Fibroblast of lung (primary cell): ENCODE results near the gene TTC19. TPM values are rescaled to one million over a fixed set of nuclear protein-coding genes. Genes with fewer than 3 reads are reported as not detected.

ENCODE experiments used
- DNase-seq, 2 donors: peaks; one replicate each; pipeline versions ENCODE4 v3.0.0 to v3.0.0-alpha.2; 2010; ENCODE audit warnings: low read depth in 2 of 2
- H2AFZ ChIP-seq: 2 replicates; pipeline ENCODE4 v1.5.1; 2012; ENCODE audit warnings: low read length, control low read depth, inconsistent platforms
- H3K27ac ChIP-seq: 2 replicates; pipeline ENCODE4 v1.5.1; 2011; ENCODE audit warnings: low read length, control low read depth; ENCODE audit not compliant: insufficient read depth
- H3K27me3 ChIP-seq: 2 replicates; pipeline ENCODE4 v1.5.1; 2011; ENCODE audit warnings: mild to moderate bottlenecking, low read length; ENCODE audit not compliant: control insufficient read depth, insufficient read depth
- H3K36me3 ChIP-seq: 2 replicates; pipeline ENCODE4 v1.5.1; 2011; ENCODE audit warnings: low read length; ENCODE audit not compliant: control insufficient read depth, insufficient read depth
- H3K4me1 ChIP-seq: 2 replicates; pipeline ENCODE4 v1.5.1; 2011; ENCODE audit warnings: low read length; ENCODE audit not compliant: control insufficient read depth, insufficient read depth; ENCODE audit errors: extremely low read depth
- H3K4me2 ChIP-seq: 2 replicates; pipeline ENCODE4 v1.5.1; 2011; ENCODE audit warnings: low read length, control low read depth; ENCODE audit not compliant: insufficient read depth; ENCODE audit errors: extremely low read depth
- H3K4me3 ChIP-seq, 4 experiments: fragments of 200-600 bp in 1 of 4; sonication (generic) in 1 of 4; replicated peaks in 1 of 4; 2 replicates each; pipeline ENCODE4 v1.5.1; 2011 to 2016; ENCODE audit warnings: low read length in 4 of 4, low read depth in 3 of 4, mild to moderate bottlenecking in 3 of 4, control low read depth in 2 of 4, inconsistent platforms in 1 of 4, mixed read lengths in 1 of 4; ENCODE audit not compliant: insufficient read depth in 1 of 4; ENCODE audit errors: control extremely low read depth in 1 of 4
- H3K79me2 ChIP-seq: 2 replicates; pipeline ENCODE4 v1.5.1; 2012; ENCODE audit warnings: mild to moderate bottlenecking, low read length, inconsistent platforms; ENCODE audit not compliant: control insufficient read depth, insufficient read depth
- H3K9ac ChIP-seq: 2 replicates; pipeline ENCODE4 v1.5.1; 2011; ENCODE audit warnings: mild to moderate bottlenecking, low read length, control low read depth; ENCODE audit not compliant: insufficient read depth
- H3K9me3 ChIP-seq: 2 replicates; pipeline ENCODE4 v1.5.1; 2012; ENCODE audit warnings: low read depth, low read length; ENCODE audit not compliant: control insufficient read depth, insufficient read depth
- H4K20me1 ChIP-seq: 2 replicates; pipeline ENCODE4 v1.5.1; 2011; ENCODE audit warnings: low read length; ENCODE audit not compliant: control insufficient read depth, insufficient read depth; ENCODE audit errors: extremely low read depth
- CTCF ChIP-seq, 2 donors: IDR thresholded peaks in 1 of 2; conservative IDR thresholded peaks in 1 of 2; 1 replicate in 1 of 2; 2 replicates in 1 of 2; pipeline ENCODE4 v1.5.1; 2011 to 2012; ENCODE audit warnings: low read length in 2 of 2, control low read depth in 1 of 2, inconsistent platforms in 1 of 2, low read depth in 1 of 2, mild to moderate bottlenecking in 1 of 2
- EZH2 ChIP-seq: IDR thresholded peaks from 2 replicates; pipeline ENCODE4 v1.5.1; 2012; ENCODE audit warnings: low read length, control low read depth, mild to moderate bottlenecking; ENCODE audit errors: missing control alignments
- polyA plus RNA-seq, 2 donors: library from polyadenylated mRNA; depleted of rRNA in 1 of 2; stranded (reverse) in 1 of 2; unstranded in 1 of 2; fragments of >200 nt; gene quantifications; 2 replicates each; pipeline ENCODE4 v1.2.1, GENCODE V29; 2011 to 2012; ENCODE audit warnings: missing spikeins in 1 of 2
- total RNA-seq: library from RNA; depleted of rRNA; stranded (reverse); fragments of >200 nt; gene quantifications from 2 replicates; pipeline ENCODE4 v1.2.1, GENCODE V29; 2014

Gene TTC19
- total and polyA plus RNA-seq, 2 donors (not counting 1 experiment from before 2014, with no cell fraction given): 4.2 to 23.0 TPM

DNA sequence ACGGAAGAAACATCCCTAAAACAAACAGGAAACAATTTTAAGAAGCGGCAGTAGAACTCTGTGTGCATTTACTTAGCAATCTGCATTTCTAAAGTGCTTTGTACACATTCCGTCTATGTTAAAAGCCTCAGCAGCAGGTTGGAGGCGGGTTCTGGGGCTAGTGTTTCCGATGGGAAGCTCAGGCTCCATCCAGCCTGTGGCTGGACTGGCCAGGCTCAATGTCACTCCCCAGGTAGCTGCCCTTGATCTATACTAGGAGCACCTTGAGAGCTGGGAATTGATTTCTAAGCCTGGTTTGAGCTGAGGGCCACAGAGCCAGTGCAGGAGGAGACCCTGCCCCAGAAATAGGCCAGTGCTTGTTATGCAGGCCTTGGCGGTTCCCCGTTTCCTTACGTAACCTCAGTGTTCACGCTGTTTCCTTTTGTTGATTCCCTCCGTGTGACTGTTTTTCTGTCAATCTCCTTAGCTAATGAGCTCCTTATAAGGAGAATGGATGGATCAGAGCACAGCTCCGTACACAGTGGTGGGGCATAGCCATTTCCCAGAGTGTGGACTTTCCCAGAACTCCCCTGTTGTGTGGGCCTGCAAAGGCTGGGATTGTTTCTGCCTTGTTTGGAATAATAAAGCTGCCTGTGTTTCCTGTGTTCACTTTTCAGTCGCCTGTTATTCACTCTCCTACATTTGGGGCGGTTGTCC, 33.3 kb upstream of the TTC19 start:
- Histone ChIP-seq H3K79me2 (no peaks in the 10 kb centered on the region), H3K27me3 (no peaks in the 10 kb centered on the region), H4K20me1 (no peaks in the 10 kb centered on the region), H3K4me2 (no peak overlapping the region), H3K27ac (no peak overlapping the region), H3K36me3 (no peaks in the 10 kb centered on the region), H3K9me3 (no peaks in the 10 kb centered on the region), H3K4me1 (peaks cover 5% of the 10 kb centered on the region), H3K9ac (no peak overlapping the region), H3K4me3 (no peak overlapping the region), H2AFZ (peak overlapping the region; percentile 62)
- peak; percentile 22 to 52 for DNase-seq
- TF ChIP-seq CTCF (conservative IDR thresholded peaks at IDR 0.05 in 1 of 2, IDR thresholded peaks at IDR 0.05 in 1 of 2; ENCODE audit: low read depth in 1 of 2, low read length in 2 of 2): no peak

DNA sequence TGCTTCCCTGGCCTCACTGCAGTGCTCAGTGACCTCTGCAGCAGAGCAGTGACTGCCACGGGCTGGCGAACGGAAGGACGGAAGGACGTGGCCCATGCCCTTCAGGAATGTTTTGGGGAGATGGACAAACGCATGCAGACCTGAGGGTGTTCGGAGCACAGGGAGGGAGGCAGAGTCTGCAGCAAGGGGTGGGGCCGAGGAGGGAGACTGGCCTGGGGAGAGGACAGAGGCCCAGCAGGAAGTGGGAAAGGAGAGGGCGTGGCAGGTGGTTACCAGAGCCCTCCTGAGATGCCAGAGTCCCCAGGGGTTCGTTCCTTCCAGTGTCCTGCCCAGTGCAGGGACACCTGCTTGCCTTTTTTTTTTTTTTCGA, 32.8 kb upstream of the TTC19 start:
- Histone ChIP-seq H3K36me3 (no peaks in the 10 kb centered on the region), H3K27ac (no peak overlapping the region), H3K9me3 (no peaks in the 10 kb centered on the region), H3K4me3 (no peak overlapping the region), H3K9ac (no peak overlapping the region), H3K4me1 (peaks cover 5% of the 10 kb centered on the region), H3K79me2 (no peaks in the 10 kb centered on the region), H4K20me1 (no peaks in the 10 kb centered on the region), H3K4me2 (no peak overlapping the region), H3K27me3 (no peaks in the 10 kb centered on the region), H2AFZ (peak overlapping the region; percentile 62)
- TF ChIP-seq EZH2 (no peak), CTCF (conservative IDR thresholded peaks at IDR 0.05 in 1 of 2, IDR thresholded peaks at IDR 0.05 in 1 of 2; ENCODE audit: low read depth in 1 of 2, low read length in 2 of 2) (no peak)
- peak in 1 of 2 donors; percentile 41 for DNase-seq

DNA sequence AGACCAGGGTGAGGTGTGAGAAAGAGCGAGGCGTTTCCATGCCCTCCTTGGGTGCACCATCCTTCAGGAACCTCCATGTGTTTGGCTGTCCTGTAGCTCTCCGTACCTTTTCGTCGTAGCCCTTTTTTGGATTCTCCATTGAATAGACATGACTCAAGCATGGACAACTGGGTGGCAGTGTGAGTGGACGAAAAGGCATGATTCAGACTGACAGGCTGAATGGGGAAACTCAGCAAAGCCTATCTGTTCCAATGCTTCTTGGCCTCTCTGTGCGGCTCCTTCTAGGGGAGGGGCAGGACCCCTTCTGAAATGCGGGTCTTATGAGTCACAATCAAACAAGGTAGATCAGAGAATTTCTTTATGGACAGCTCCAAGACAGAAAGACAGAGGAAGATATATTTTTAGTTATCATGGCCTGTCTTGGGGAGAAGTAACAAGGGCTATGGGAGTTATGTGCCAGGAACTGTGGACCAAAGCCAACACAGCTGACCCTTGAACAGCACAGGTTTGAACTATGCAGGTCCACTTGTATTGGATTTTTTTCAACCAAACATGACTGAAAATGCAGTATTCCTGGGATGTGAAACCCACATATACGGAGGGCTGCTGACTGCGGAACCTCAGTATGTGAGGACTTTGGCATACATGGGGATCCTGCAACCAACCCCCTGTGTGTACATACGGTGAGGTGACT, 31.8 kb upstream of the TTC19 start:
- Histone ChIP-seq H4K20me1 (no peaks in the 10 kb centered on the region), H3K9me3 (no peaks in the 10 kb centered on the region), H3K4me1 (peaks cover 5% of the 10 kb centered on the region), H3K9ac (no peak overlapping the region), H2AFZ (no peak overlapping the region), H3K27ac (no peak overlapping the region), H3K36me3 (no peaks in the 10 kb centered on the region), H3K4me2 (no peak overlapping the region), H3K27me3 (no peaks in the 10 kb centered on the region), H3K79me2 (no peaks in the 10 kb centered on the region), H3K4me3 (no peak overlapping the region)
- peak in 1 of 2 donors; percentile 58 for DNase-seq
- no peak for TF ChIP-seq EZH2
- TF ChIP-seq CTCF (conservative IDR thresholded peaks at IDR 0.05 in 1 of 2, IDR thresholded peaks at IDR 0.05 in 1 of 2; ENCODE audit: low read depth in 1 of 2, low read length in 2 of 2): no peak
